A549 treated with Mapracorat at 1 μM for 4 hours (cell line): ENCODE measurements around the gene ANKRD29. TPM values are rescaled to one million over a fixed set of nuclear protein-coding genes. Genes with fewer than 3 reads are reported as not detected.

Source experiments
- total RNA-seq: library from RNA; stranded (reverse); fragments of 200-300 nt; extraction: Qiagen RNA extraction; gene quantifications from 5 replicates; pipeline ENCODE4 v1.2.3, GENCODE V29; 2022

The ANKRD29 gene, protein sequence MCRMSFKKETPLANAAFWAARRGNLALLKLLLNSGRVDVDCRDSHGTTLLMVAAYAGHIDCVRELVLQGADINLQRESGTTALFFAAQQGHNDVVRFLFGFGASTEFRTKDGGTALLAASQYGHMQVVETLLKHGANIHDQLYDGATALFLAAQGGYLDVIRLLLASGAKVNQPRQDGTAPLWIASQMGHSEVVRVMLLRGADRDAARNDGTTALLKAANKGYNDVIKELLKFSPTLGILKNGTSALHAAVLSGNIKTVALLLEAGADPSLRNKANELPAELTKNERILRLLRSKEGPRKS
- total RNA-seq, result 13.8 to 20.9 TPM (median 19.3 TPM) in 5 replicates

DNA sequence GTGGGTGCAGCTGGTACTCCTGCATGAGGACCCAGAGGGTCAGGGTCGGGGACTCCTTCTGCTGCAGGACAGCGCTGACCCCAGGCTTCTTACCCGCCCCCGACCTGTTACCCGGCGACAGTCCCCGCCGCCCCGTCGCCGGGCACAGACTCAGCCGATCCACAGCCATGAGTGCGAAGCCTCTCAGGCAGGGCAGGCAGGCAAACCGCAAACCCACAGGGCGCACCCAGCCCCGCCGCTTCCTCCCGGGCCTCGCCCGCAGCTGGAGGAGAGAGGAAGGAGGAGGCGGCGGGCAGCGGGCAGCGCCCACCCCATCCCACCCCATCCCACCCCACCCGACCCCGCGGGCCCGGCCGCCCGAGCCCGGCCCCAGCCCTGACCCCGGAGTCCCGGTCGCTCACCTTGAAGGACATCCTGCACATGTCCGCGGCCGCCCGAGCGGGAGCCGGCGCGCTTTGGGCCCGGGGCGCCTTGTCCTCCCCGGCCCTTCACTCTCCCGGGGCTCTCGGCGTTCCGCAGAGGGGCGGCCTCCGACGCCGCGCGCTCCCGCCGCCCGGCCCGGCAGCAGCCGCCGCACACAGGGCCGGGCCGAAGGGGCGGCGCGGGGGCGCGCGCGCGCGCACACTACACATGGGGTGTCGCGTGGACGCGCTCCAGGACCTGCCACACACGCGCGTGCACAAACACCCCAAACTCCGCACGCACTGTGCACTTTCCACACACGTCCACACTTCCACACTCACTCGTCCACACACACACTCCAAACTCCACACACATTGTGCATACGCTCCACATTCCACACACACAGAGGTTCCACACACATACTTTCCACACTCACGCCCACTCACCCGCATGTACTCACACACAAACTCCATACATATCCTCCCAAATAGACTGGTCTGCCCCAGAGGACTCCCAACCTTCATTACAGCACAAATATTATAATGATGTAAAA, at the start of gene ANKRD29:
Gene ANKRD29 (minus strand): TSS at position 603 of the 955 bp plus-strand sequence. CDS start 181 bp downstream, at position 422.

DNA sequence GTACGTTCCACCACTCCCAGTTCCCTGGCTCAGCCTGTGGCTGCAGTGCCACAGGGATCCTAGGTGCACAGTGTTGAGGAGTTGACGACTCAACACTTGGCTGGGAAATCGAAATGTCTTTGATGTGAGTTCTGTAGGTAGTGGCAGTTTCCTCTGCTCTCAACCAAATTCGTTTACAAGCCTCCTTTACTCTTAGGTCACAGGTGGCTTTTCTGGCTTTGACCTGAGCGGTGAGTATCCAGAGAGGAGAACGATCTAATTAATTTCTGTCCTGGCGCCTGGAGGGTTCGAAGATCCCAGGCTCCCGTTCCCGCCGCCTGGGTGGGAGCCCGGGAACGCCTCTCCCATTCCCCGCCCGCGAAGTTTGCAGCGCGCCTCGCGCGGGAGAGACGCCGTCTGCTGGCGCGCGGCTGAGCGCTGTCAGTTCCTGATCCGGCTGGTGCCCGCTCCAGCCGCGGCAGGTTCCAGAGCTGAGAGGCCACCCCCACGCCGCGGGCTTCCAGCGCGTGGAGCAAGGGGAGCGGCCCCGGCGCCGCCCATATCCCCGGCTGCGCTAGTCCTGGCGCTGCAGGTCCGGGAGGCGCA, 26.4 kb upstream of the ANKRD29 start, which contains the start of gene LAMA3:
Gene LAMA3 (plus strand): TSS at position 423 of the 585 bp plus-strand sequence. CDS start 231 bp downstream, outside the sequence.

DNA sequence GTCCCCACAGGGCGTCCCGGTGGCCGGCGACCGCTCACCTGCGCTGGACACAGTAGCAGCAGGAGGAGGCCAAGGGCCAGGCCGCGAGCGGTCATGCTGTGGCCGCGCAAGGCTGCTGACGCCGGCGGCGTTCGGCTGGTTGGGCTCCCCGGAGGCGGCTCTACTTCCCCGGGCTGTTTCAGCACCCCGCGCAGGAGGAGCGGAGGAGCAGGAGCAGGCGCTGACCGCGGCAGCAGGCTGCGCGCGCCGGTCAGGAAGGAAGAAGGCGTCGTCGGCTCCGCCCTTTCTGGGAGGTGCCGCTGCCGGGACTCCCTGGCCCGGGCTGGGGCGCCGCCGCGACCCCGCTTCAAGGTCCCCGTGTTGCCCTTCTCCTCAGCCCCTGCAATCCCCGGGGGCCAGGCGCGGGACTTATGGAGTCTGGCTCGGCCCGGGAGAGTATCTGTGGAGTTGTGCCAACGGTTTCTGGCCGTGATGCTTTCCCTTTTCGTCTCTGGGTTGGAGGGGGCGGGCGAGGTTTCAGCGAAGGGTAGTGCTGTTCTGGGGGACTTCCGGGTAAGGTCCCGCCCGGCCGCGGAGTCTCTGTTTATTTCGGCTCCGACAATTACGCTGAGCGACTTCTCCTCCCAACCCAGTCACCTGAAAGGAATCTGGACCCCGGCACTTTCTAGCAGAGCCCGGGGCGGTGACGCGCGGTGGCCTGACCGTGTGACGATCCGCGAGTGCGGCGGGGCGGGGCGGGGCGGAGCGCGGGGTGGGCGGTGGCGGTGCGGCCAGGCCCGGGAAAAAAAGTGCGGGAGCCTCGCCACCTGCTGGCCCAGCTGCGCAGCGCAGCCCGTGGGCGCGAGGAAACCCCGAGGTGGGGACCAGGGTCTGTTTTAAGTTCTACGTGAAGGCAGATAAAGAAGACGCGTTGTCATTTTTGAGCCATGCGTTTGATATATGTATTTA, 76.2 kb downstream of the ANKRD29 start, which contains the start of gene NPC1:
Gene NPC1 (minus strand): TSS at position 258 of the 948 bp plus-strand sequence. CDS start 163 bp downstream, at position 95.

Other genes with a start within 250 kb of the ANKRD29 start
- 29.1 to 39.5 TPM (median 33.5 TPM) in 5 replicates for gene RIOK3, start 209.6 kb downstream of the ANKRD29 start, total RNA-seq
- 13.8 to 18.0 TPM (median 16.0 TPM) in 5 replicates for gene RMC1, start 159.4 kb downstream of the ANKRD29 start, total RNA-seq
- 97.3 to 126 TPM (median 107 TPM) in 5 replicates for gene NPC1, start 76.4 kb downstream of the ANKRD29 start, total RNA-seq
- 43.8 to 64.9 TPM (median 60.1 TPM) in 5 replicates for gene LAMA3, start 26.5 kb upstream of the ANKRD29 start, total RNA-seq